GM04503 (cell line): ENCODE data around the gene HDAC5.
A peak's percentile ranks its signal among the peaks of the same experiment; 100 is the strongest.
"Not testable (repeated sequence)": the region's sequence is repeated elsewhere in the genome, so short reads cannot be mapped to it uniquely, and the experiment has no call there.

Source experiments
- DNase-seq: peaks from one replicate; pipeline ENCODE4 v3.0.0-alpha.2; 2012; ENCODE audit warnings: low read depth

HDAC5 gene

DNA sequence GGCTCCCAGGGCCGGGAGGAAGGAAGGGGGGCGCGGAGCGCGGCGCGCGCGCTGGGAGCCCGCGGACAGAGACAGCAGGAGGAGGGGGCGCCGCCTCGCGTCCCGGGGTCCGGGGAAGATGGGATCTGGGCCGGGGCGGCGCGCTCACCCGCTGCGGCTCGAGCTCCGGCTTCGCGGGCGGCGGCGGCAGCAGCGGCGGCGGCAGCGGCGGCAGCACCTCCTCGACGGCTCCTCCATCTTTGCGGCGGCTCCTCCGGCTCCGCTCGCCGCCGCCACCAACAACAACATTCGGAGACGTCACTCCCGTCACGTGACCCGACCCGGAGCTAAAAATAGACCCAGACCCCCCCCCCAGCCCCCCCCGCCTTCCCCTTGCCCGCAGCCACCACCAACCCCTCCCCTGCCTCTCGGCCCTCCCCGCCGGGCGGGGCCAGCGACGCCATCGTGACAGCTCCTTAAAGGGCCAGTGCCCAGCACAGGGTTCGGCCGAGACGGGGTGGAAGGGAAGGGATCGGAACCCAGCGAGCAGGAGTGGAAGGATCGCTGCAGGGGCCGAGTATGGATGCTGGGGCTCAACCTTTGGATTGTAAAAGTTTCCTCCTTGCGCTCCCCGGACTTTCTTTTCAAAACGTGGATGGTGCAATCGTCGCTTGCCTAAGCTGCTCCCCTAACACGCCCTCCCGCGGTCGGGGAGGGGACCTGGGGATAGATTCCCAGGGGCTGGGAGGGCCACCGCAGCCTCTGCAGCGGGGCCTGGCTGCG, at the start of gene HDAC5:
Gene HDAC5 (minus strand): TSS at position 286 of the 762 bp plus-strand sequence. CDS start 6,126 bp downstream, outside the sequence.
- DNase-seq = peak; percentile 61

DNA sequence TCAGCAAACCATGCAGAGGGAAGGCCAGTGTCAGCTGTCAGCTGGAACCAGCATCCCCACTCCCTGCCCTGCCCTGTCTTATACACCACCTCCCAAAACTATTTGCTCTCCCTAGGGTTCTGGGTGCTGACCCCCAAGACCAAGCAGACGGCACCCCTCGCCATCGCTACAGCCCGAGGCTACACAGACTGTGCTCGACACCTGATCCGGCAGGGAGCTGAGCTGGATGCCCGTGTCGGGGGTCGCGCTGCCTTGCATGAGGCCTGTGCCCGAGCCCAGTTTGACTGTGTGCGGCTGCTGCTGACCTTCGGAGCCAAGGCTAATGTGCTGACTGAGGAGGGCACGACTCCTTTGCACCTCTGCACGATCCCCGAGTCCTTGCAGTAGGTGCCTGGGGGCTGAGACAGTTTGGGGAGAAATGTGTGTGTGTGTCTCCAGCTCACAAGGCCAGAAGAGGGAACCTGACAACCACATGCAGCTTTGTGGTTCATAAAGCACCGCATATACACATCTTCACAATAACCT, 48.6 kb upstream of the HDAC5 start:
- no peak for DNase-seq

DNA sequence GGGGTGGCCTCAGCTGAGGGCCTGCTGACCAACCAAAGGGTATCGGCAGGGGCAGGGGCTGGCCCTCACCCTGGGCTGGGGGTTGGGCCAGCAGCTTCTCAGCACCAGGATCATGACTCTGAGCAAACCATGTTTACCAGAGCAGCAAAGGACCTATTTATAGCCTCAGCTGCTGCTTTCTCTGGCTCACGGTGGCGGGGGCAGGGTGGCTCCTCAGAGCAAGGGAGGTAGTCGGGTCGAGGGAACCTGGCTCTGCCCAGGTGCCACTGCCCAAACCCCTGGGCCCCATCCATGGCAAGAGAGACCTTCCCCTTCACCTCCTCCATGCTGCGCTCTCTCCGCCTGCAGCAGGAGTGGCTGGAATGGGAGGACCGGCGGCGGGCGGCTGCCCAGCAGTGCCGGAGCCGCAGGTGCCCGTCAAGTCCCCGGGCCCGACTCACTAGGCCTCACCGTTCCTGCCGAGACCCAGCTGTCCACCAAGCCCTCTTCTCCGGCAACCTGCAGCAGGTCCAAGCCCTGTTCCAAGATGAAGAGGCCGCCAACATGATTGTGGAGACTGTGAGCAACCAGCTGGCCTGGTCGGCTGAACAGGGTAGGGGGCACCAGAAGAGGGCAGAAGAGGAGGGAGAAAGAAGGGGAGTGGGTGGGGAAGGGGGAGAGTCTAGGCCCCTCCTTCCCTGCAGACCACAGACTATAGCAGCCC, 47.2 kb upstream of the HDAC5 start, which contains the start of gene ASB16:
Gene ASB16 (plus strand): TSS at position 206 of the 703 bp plus-strand sequence. CDS start 86 bp downstream, at position 292.
- DNase-seq = no peak

DNA sequence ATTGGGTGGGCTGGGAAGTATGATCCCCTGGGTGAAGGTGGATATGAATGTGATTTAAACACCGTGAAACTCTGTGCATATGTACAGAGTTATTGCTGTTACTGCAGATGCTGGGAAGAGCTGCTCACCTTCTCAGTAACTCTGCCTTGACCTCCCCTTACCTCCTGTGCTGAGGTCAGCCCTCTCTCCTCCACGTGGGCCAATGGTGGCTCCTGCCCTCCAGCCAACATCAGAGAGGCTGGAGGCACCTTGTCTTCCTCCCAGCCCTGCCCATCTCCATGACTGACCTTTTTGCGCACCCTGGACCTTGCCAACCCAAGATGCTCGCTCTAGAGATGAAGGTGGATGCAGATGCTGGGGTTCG, 46.7 kb upstream of the HDAC5 start:
- DNase-seq = no peak

DNA sequence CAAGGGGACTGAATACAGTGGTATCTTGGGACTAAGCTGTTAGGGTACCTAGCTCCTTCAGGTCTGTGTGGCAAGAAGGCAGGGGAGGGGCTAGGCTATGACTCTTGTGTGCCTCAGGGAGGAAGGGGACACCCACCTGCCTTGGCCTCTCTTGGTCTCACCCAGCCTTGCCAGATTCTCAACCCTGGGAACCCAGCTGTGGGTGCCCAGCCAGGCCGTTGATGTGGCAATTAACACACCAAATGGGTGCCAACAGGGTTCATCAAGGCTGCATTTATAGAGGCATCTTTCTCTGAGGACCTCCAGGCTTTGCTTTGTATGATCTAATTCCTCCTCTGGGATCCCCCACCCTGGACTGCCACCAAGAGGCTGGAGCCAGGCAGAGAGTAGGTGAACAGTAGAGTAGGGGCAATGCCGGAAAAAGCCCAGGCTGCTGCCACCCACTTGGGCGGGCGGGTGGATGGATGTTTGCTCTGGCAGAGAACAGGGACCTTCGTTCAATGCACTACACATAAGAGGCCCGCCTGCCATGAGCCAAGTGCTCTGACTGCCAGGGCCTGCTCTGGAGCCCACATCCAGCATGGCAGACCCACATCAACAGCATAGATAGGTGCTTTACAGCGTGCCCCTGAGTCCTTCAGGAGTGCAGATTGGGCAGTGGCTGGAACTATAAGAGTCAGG, 43.9 kb upstream of the HDAC5 start:
- DNase-seq = no peak

DNA sequence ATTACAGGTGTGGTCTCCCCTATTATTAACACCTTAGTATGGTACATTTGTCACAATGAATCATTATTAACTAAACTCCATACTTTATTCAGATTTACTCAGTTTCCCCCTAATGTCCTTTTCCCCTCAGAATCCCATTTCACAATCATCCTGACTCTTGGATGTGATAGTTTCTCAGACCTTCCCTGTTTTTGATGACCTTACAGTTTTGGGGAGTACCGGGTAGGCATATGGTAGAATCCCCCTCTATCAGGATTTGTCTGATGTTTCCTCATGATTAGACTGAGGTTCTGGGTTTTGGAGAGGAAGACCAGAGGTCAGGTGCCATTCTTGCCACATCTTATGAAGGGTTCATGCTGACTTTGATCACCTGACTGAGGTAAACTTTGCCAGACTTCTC, 41.0 kb upstream of the HDAC5 start:
- DNase-seq = no peak

DNA sequence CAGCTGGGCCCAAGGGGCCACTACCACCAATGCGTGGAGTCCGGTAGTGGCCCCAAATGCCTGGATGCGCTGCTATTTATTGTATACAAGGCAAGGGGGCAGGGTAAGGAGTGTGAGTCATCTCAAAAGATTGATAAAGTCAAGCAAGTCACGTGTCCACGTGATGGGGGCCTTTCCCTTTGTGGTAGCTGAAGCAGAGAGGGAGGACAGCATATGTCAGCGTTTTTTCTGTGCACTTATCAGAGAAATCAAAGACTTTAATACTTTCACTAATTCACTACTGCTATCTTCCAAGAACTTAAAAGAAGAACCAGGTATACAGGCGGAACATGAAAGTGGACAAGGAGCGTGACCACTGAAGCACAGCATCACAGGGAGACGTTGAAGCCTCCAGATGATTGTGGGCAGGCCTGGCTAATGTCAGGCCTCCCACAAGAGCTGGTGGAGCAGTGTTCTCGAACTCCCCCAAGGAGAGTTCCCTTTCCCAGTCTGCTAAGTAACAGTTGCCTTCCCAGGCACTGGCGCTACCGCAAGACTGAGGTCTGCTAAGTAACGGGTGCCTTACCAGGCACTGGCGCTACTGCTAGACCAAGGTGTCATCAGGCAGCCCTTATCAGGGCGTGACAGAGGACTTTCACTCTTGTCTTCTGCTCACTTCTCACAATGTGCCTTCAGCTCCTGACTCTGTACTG, 36.2 kb upstream of the HDAC5 start:
- DNase-seq = no peak

DNA sequence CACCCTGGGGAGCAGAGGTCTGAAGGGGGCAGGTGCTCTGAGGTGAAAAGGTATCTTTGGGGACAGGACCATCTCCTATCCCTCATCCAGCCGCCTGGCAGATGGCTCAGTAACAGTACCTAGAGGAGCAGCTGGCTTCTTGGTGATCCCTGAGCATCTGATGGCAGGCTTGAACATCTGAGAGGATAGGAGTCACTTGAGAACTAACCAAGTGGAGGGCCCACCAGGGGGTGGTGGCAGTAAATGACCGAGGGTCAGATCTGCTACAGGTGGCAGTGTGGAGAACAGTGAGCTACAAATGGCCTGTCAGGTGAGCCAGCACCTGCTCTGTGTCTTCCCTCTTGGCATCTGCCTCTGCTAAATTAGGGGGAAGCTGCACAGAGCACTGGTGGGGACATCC, 32.0 kb upstream of the HDAC5 start:
- DNase-seq = no peak

DNA sequence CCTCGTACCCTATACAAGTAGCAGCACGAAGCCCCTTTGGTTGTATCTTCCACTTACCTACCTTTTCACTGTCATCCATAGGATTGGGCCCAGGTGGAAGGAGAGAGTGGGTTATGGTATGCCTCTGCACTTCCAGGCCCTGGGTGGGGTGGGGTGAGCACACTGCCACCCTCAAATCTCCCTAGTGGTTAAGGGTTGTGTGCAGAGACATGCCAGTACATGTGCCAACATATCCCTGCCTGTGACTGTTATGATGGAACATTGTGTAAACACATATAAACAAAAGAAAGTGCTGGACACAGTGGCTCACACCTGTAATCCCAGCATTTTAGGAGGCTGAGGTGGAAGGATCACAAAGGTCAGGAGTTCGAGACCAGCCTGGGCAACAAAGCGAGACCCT, 29.4 kb upstream of the HDAC5 start:
- no peak for DNase-seq

DNA sequence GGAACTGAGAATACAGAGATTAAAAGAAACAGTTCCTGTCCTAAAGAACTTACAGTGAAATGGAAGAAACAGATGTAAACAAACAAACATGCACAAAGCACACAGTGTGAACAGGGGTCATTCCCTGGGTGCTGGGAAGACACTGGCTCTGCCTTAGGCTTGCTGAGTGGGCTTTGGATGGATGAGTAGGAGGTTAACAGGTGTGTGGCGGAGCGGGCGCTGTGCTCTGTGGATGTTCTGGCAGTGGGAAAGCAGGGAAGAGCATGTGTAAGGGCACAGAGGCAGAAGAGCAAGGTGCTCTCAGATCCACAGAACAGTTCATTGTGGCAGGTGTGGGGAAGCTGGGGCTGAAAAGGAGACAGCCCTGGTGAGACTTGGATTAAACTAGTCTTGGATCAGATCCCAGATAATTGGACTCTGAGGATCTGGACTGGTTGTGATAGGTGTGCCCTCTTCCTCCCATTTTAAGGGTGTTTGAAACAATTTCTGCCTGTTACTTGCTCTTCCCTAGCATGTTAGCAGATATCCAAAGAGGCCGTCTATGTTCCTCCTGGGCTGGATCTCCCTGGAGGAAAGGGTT, 26.4 kb upstream of the HDAC5 start:
- no peak for DNase-seq

DNA sequence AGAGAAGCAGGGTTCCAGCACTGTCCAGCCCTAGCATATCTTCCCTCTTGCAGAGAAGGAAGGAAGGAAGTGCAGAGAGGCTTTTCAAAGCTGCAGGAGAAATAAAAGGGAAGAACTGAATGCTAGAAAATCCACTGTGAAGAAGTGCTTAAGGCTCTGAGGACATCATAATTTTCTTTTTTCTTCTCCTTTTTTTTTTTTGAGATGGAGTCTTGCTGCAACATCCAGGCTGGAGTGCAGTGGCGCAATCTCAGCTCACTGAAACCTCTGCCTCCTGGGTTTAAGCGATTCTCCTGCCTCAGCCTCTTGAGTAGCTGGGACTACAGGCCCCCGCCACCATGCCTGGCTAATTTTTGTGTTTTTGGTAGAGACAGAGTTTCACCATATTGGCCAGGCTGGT, 25.6 kb upstream of the HDAC5 start:
- not testable (repeated sequence) for DNase-seq

DNA sequence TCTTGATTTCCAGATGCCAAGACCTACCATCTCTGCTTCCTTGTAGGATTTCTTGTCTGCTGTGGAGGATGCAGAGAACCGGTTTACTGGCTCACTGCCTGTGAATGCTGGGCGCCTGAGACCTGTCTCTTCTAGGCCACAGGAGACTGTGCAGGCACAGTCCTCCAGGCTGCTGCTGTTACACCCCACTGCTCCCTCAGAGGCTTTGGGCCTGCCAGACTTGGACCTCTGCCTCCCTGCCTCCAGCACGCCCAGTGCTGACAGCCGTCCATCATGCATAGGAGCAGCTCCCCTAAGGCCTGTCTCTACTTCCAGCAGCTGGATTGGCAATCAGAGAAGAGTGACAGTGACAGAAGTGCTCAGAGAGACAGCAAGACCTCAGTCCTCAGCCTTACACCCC, 24.4 kb upstream of the HDAC5 start:
- no peak for DNase-seq

DNA sequence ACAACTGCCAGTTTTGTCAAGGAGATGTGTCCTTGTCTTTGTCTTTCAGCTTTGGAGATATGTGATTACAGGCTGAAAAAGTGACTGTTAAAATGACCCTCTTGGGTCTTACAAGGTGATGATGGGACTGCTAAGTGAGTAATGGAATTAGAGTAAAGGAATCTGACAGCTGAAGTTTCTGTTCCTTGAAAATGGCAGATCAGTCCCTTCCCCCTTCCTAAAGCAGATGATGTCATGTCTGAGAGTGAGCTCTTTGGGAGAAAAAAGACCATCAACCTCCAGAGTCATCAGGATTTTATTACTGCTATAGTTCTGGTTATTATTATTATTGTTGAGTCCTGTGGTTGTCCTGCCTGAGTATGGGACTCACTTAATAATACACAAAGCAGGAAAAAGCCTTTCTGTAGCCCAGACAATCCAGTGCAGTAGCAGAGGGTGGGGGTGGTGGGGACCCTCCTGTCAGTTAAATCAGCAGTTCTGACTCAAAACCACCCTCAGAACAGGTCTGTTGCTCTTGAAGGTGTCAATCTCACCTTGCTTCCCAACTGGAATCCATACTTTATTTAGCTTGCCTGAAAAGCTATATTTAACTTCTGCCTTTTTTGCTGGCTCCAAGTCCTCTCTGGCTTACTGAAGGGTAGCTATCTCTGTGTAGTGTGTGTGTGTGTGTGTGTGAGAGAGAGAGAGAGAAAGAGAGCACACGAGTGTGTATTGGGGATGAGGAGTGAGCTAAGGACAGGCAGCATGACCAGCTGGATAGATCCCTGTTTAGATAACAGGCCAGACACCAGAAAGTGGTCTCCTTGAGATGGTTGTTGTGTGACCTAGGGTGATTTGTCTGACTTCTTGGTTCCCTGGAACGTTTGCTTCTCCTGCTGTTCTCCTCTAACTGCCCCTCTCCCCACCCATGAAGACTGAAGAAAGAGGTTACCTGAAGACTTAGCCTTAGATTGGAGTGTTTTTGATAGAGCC, 23.2 kb upstream of the HDAC5 start:
- DNase-seq = no peak

DNA sequence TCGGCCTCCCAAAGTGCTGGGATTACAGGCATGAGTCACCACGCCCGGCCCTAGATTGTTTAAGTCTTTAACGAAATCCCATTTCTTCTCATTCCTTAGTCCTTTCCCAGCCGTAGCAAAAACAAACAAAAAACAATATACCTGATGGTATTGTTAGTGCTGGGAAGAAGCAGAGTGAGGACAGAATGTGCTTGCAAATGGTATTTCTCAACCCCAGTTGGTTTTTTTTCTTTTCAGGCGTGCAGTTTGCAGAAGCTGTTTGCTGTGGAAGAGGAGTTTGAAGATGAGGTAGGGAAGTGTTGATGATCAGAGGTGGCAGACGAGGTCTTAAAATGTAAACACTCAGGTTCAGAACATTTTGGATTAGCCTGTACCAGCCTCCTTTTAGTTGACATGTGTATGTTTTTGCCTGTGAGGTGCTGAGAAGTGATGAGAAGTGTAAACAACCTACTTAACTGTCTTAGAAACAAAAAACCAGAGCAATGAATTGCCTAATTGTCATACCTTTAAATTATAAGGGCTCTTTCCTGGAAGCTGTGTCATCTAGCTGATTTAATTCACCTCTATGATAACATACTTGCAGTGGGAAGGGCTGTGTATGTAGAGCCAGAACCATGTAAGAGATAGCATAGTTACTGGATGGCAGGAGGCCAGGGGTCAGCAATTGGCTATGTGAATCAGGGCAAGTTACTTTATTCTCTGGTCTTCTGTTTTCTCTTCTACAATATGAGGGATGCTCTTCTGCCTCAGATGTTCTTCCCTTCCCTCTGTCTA, 21.7 kb upstream of the HDAC5 start:
- no peak for DNase-seq

DNA sequence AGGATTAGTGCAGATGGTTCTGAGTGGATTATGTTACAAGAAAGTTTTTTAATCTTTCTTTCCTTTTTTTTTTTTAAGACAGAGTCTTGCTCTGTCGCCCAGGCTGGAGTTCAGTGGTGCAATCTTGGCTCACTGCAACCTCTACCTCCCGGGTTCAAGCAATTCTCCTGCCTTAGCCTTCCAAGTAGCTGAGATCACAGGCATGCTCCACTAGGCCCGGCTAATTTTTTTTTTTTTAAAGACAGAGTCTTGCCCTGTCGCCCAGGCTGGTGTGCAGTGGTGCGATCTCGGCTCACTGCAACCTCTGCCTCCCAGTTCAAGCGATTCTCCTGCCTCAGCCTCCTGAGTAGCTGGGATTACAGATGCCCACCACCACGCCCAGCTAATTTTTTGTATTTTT, 20.5 kb upstream of the HDAC5 start:
- not testable (repeated sequence) for DNase-seq

DNA sequence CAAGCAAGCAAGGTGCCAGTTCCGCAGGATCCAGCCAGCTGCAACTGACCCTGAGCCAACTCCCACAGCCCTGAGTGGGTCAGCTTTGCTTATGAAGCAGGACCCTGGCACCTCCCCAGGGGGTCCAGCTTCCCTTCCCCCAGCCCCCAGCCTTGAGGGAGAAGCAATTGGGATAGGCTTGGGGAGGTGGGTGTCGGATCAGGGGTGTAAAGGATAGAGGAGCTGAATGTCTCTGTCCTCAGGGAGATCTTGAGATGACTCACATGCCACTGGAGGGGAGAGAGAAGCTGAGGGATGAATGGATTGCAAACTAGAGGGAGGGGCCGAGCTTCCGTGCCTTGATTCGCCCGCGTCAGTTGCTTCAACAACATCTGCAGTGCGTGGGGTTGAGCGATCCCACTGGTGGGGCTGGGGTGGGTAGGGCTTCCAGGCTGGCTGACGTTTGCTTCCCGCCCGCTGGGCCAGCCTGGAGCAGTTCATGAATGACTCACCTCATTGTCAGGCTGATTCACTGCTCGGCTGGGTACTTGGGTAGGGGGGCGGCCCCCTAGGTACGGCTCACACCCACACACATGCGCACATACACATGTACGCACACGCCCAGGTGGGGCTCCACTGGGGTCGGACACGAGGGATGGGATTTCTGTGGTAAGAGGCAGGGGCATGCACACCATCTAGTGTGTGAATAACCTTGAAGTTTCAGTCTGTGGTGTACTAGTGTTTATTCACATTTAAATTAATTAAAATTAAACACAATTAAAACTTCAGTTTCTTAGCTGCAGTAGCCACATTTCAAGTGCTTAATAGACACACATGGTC, 14.7 kb upstream of the HDAC5 start:
- DNase-seq = peak; percentile 96

DNA sequence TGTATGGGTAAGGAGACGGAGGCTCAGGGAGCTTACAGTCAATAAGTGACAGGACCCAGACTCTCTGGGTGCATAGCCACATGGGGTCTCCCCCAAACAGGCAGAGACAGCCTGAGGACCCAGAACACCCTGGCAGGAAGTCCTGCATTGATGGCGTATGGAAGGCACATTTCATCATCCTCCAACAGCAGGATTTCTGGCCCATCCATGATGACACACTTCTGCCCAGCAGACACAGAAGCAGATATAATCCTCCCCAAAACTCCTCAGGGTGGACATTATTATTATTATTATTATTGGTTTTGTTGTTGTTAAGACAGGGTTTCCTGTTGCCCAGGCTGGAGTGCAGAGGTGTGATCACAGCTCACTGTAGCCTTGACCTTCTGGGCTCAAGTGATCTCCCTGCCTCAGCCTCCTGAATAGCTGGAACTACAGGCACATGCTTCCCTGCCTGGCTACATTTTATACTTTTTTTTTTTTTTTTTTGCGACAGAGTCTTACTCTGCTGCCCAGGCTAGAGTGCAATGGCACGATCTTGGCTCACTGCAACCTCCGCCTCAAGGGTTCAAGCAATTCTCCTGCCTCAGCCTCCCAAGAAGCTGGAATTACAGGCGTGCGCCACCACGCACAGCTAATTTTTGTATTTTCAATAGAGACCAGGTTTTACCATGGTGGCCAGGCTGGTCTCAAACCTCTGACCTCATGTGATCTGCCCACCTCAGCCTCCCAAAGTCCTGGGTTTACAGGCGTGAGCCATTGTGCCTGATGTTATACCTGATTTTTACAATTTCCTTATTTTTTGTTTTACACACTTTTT, 11.5 kb upstream of the HDAC5 start:
- no peak for DNase-seq

DNA sequence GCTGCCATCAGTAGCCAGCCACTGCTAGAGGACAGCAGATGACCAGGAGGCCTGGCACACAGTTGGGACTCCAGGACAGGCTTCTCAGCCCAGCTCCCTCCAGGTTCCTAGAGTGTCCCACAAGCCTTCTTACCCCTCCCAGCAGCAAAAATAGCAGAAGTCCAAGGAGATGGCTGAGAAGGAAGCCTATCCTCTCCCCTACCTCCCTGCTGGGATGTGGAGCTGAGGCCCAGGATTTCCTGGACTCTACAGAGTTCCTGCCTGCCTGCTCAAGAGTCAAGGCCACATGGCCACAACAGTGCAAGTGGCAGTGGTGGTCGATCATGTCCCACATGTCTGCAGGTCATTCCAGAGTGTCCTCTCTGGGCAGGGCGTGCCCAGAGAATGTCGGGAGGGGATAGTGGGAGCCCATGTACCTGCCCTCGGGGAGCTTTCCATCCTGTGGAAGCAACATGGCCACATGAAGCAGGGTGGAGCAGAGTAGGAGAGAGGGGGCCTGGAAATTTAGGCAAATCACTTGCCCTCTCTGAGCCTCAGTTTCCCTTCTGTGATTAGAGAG, 10.6 kb upstream of the HDAC5 start:
- no peak for DNase-seq
